Effector CD8-positive, alpha-beta T cell (primary cell): ENCODE data around the gene RIMS3.
"Not testable (repeated sequence)": the region's sequence is repeated elsewhere in the genome, so short reads cannot be mapped to it uniquely, and the experiment has no call there.

Experiments
- DNase-seq: peaks from one replicate; lab custom pipeline; 2025; lab: John Stamatoyannopoulos, UW
- total RNA-seq, 4 experiments: gene quantifications; one replicate each; lab custom pipeline; 2026; lab: John Stamatoyannopoulos, UW

RIMS3 gene
- total RNA-seq = 8.7 to 25.4 (median 17.9) reads per million in 4 experiments

DNA sequence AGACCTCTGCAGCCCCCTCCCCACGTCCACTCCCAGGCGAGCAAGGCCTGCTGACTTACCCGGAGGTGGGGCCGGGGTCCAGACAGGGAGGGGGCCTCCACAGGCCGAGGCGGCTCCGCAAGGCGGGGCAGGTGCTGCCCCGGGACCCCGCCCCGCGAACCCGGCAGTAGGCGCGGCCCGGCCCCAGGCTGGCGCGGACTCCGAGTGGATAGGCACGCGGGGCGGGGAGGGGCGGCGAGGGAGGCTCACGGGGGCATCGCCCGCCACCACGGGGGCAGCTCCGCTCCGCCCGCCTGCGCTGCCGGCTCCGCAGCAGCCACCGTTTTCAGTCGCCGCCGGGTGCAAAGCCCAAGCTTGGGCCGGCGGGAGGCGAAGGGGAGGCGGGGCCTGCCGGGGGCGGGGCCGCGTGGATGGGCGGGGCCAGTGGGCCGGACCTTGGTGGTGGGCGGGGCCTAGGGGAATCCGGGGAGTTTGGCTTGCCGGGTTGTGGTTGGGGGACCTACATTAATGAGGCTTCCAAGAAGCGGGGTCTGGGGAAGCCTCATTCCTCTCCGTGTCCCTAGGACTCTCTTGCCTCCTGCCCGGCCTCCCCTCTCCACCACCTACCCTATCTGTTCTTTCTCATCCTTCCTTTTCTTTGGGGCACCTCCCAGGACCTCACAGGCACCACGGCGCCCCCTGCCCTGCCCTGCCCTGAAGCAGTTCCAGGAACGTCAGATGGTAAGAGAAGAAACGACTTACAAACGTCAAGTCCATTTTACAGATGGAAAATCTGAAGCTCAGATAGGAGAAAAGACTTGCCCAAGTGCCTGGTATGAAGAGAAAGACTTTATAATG is at the start of gene RIMS3:
Gene RIMS3, minus strand, starts transcription at position 348 of the 837 bp plus-strand sequence. CDS start 23,757 bp downstream, outside the sequence.
- DNase-seq = peak; percentile 76

DNA sequence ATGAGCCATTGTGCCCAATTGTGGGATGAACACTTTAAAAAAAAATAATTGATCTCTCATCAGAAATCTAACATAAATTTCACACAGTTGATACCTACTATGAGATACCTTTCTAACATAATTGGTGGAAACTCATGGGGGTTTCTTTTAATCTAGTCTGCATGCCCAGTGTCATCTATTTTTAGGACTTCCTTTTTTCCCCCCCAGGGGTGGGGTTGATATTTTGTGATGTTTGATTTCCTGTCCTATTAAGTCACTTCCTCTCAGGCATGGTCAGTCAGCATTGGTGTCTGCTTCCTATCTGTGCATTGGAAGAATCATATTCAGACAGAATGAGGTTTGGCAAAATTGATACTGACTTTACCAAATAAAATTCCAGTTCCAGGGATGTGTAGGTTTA is 47.5 kb upstream of the RIMS3 start:
- no peak for DNase-seq

DNA sequence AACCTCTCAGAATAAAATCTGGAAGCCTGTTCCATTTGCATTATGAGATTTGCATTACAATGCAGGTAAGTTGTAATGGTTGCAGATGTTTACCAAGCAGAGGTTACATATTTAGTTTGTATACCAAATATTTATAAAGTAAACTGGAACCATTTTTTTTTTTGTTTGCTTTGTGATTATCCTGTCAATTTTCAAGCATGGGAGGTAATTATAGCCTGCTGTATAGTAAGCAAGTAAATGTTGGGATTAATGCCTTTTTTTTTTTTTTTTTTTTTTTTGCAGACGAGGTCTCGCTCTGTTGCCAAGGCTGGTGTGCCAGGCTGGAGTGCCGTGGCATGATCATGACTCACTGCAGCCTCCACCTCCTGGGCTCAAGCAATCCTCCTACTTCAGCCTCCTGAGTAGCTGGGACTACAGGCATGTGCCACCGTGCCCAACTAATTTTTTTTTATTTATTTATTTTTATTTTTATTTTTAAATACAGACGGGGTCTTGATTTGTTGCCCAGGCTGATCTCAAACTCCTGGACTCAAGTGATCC is 47.0 kb upstream of the RIMS3 start:
- DNase-seq = no peak

DNA sequence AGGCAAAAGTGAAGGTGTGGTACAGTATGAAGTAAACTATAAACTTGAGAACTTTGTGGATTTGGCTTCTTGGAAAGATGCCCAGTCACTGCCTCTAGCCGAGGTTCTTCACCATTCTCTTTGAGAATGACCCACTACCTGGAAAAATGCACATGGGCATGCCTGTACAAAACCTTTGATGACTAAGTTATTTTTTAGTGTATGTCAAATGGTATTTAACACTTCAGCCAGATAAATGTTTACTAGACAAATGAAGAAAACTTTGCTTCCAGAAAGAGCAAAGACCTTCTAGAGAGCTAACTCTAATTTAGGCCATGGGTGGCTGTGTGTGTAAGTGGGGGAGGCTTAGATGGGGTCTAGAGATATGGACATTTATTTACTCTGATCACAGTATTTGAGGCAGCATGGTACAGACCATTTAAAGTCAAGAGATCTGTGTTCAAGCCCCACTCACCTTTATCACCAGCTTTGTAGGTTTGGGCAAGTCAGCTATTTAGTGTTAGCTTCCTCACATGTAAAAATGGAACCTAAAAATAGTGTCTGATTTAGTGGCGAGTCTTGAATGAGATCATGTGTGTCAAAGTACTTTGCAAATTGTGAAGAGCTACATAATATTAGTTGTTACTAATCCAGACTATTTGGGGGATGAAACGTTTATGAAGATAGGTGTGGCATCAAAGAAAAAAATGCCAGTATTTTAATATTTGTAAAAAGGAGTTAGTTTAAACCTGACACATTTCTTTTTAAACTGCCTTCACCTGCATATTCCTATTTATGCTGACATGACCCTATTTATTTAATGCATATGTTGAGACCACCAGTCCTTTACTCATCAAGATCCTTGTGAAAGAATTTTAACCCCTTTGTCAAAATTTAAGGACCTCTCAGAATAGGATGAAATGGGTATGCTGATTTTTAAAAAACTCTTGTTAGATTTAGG is 46.3 kb upstream of the RIMS3 start:
- DNase-seq = no peak

DNA sequence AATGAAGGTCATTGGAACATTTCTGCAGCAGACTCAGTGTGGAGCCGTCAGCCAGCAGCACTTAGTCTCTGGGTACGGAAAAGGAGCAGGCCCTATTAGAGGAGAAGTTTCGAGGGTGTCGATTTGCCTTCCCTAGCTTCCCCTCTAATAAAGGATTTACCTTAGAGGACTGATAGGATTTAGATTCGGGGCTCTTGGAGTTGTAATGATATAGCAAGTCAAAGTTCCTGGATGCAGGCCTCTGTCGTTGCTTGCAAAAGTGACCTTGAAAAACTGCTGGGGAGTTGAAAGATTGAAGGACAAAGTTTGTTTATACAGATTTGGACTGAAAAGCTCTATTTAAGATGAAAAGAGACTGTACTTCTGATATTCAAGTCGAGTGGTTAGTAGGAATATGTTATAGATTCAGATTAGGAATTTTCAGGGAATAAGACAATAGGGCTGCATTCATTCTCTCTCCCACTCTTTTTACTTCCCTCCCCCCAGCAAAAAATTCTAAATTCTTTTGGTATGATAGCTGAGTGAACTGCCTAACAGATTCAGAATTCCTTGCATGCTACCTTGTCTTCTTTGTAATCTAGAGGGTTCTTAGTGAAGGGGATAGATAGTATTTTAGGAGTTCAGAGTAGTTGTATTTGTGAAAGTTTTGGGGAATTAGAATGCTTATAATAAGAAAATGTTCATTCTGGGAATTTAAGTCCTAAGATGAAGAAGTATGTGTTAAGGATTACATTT is 45.3 kb upstream of the RIMS3 start:
- DNase-seq = no peak

DNA sequence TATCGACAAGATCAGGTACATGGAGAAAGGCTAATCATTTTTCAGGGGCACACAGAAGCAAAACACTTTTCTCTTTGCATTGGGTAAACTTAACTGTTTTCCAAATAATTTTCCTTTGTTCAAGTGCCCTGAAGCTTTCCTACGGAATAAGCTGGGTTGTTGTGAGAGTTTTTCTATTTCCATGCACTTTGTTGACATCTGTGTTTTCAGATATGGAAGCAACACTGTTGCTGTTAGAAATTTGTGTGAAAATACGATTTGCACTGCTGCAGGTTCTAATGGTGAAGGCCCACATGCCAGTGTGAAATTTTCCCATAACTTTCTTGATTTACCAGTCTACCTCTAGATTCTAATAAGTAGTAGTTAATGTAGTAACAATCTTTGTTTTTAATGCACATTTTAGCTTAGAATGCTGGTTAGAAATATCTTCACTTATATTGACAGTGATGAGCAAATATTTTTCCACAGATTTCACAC is 44.4 kb upstream of the RIMS3 start:
- no peak for DNase-seq

DNA sequence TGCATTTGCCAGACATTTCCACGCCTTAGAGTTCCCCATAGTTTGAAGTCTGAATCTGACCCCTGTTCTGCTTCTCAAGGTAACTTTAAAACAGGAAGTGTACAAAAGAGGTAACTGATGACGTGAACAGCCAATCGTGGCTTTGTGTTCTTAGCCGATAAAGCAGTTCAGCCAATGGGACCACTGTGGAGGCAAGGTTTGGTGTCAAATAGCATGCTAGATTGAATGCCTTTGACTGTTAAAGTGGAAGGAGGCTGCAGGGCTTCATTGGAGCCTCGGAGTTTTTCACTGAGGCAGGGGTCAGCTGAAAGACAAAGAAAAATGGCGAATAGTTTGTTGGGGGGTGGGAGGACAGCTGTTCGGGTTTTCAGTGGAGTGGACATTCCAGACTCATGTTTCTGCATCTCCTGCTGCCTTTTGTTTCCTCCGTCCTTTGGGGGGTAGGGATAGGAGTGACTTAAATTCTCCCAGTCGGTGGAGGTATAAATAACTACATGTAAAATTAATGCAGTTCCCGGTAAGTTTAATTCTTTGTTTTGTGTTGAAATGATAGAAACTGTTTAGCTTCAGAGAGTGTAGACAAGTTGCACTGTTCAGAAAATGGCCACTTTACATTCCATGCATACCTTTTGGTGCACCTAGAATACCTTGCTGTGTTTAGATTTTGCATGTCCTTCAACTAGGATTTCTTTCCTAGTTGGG is 43.8 kb upstream of the RIMS3 start:
- peak; percentile 67 for DNase-seq

DNA sequence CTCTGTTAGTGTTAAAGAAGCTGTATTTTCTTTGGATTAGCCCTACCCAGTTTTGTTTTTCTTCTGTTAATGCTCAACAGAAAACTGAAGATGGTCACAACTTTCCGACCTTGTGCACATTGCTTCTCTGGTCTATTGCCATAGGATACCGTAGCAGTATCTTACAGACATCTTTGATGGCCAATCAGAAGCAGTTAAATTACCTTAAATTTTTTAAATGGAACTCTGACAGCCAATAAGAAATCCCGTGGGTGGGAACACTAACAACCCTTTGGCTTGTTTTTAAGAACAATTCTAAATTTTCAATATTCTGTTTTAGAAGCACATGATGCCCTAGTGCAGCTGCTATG is 43.2 kb upstream of the RIMS3 start:
- no peak for DNase-seq

DNA sequence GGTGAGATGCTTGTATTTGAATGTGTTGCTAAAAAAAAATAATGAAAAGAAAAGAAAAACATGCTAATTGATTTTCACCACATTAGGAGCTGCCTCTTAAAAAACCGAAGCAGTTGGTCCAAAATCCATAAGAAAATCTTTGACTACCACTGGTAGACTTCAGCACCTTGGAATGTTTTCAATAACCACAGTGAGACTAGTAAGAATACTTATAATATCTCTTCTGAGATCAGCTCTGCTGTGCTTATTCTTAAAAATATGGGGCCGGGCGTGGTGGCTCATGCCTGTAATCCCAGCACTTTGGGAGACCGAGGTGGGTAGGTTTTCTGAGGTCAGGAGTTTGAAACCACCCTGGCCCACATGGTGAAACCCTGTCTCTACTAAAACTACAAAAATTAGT is 41.1 kb upstream of the RIMS3 start:
- DNase-seq = no peak

DNA sequence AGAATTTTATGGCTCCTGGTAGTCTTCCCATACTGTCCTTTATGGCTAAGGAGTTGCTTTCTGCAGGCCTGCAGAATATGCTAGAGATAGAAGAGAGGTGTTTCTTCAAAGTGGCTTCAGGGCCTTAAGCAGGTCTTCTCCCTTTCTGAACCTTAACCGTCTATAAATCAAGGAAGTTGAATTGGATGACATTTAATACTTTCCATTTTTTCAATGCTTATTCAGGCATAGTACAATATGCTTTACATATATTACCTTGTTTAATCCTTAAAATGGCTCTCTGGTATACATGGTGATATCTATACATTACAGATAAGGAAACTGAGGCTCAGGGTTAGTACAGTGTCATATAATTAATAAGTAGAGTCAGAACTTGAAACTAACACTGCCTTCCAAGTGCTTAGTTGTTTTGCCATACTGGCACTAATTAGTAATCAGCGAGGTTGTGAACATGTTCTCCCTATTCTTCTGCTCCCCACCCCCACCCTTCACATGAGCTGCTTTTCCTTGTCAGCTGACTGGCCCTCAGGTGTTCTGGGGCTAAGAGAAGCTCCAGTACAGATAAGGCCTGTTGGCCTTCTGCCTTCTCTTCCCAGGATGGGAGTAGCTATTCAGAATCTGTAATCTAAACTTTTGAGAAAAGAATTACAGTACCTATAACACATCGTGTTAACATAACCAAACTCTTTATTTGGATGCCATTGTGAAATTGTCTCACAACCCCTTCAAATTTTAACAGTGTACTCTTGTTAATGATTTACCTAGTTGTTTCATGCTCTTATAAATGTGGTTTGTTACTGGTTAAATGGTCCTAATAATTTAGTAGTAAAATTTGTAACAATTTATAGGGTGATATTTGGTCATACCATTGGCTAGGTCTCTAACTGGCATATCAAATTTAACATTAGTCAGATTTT is 39.6 kb upstream of the RIMS3 start:
- no peak for DNase-seq

DNA sequence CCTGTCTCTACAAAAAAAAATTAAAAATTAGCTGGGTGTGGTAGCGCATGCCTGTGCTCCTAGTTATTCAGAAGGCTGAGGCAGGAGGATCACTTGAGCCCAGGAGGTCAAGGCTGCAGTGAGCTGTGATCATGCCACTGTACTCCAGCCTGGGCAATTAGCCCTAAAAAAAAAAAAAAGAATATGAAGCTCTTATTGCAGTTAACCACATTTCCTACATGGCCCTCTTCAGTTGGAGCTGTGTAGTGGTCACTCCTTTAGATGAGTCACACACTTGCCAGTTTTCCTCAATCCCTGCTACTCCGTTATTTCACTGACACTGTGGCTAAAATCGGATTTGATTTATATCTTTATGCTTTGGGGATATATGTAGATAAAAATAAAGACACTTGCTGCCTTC is 37.8 kb upstream of the RIMS3 start:
- DNase-seq = no peak

DNA sequence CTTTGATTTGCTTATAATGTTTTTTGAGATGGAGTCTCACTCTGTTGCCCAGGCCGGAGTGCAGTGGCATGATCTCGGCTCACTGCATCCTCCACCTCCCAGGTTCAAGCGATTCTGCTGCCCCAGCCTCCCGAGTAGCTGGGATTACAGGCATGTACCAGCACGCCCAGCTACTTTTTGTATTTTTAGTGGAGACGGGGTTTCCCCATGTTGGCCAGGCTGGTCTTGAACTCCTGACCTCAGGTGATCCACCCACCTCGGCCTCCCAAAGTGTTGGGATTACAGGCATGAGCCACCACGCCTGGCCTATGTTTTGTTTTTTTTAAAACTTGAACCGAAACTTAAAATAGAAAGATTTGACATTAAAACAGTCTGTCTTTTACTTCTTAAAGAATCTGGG is 37.3 kb upstream of the RIMS3 start:
- not testable (repeated sequence) for DNase-seq

DNA sequence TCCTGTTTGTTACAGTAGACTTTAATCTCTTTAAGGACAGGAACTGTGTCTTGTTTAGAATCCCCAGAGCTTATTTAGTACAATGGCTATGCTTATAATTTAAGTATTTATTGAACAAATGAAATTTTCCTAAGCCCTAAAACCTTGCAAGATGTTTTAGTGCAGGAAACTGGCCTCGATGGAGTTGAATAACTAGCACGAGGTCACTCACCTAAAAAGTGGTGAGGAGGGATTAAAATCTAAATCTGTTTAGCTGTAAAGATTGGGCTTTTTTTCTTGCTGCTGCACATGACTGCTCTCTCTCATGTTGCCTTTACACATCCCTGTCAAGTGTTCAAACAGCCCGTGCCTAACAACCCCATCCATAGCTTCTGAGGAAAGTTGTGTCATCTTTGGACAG is 36.2 kb upstream of the RIMS3 start:
- no peak for DNase-seq

DNA sequence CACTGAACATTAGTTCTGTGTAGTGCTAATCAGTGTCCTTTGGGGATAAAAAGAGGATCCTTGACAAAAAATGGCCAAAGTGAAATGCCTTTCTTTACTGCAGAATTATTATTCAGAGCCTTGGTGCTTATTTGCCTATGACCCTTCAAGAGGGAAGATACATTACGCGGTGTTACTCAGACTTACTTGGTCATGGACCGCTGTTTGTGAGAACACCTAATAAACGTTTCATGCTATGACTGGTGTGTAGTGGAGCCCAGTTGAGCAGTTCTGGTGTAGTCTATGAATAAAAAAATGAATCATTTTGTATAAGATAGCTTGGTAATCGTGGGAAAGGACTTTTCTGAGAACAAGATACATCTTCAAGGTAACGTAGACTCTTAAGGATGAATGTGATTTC is 34.3 kb upstream of the RIMS3 start:
- no peak for DNase-seq

DNA sequence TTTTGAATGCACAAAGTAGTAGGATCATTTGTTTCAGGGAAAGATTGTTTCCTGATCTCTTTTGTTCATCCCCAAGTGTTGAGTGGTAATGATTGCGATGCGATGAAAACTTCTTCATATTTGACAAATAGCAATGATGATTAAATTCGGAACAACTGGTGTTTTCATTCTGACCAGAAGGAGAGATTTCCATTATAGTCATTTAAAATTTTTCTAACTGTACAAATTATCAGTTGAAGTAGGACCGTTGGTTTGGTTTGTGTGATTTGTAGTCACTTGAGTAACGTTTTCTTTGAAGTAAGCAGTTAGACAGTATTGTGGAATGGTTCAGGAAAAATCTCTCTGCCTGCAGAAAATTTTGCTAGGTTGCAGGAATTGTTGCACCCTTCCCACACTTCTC is 32.0 kb upstream of the RIMS3 start:
- DNase-seq = no peak

DNA sequence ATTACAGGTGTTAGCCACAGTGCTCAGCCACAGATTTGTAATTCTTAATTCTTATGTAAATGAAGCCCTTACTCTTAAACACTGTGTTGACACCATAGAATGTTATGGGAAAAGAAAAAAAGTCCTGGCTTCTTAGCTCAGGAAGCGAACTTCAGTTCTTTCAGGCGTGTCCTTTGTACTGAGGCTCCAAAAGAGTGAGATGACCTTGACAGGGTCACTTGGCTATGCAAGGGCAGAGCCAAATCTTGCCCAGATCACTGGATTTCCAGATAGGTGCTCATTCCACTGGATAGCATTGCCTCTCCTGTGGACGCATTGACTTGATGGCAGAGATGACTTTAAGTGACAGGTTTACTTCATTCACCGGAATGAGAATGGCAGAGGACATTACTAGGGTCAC is 30.8 kb upstream of the RIMS3 start:
- DNase-seq = no peak

DNA sequence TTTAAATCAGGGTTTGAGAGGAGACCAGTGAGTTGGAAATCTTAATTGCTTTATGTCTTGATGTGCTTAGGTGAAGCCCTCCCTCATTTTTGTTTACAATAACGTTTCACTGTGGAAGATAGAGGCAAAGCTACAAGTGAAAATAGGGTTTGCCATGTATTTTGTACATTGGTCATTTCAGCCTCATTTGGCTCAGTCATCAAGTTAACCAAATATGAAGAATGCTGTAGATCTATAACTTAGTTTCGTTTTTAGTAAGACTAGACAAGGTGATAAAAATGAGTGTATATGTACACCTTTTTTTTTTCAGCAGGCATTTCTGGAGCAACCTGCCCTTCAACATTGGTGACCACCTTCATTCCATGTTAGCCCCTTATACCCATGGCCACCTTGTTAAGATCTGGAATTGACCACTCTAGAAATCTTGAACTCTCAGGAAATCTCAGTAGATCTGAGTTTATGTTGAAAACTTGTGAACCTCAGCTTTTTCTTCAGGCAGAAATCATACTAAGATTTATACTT is 28.9 kb upstream of the RIMS3 start:
- DNase-seq = no peak

DNA sequence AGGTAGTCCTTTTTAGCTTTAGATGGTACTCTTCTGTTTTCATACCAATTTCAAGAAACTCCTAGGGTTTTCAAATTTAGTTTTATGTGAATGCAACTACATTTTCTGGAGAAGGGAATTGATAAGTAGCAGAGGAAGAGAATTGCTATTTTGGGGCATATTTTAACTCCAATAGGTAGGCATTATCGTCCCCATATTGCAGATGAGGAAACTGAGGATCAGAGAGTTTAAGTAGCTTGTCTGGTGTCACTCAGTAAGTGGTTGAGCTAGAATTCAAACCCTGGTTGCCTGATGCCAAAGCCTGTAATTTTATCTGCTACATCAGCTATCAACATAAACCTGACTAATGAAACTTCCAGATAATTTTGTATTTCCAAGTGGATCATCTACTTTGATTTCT is 27.9 kb upstream of the RIMS3 start:
- DNase-seq = no peak

DNA sequence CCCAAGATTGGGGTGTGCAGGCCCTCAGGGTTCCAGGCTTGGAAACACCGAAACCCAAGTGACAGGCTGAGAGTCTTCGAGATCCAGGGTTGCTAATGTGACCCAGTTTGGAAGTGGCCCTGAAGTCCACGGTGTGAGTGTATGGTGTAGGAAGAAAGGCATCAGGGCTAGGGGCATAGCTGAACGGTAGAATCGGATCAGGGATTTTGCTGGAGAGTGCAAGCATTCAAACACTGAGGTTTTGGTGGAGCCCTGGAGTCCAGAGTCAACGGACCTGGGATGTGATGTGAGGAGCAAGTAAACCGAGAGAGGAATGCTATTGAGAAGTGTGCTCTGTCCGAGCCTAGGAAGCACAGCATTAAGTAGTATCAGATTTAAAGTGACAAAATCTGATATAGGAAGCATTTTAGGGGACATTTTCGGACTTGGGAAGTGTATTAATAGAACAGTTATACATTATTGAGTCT is 27.0 kb upstream of the RIMS3 start:
- DNase-seq = no peak
